ENCODE data around the gene UBTD2.
"Not testable (repeated sequence)": the region's sequence is repeated elsewhere in the genome, so short reads cannot be mapped to it uniquely, and the experiment has no call there.

UBTD2 gene

GRCh38 chr5:172207511-172207910, 76.1 kb downstream of the UBTD2 start:
- Histone ChIP-seq H3K27ac (ENCODE audit: low read length) (no peak overlapping the region), H3K9me3 (ENCODE audit: control insufficient read depth, low read depth, low read length) (no peaks in the 10 kb centered on the region), H3K4me1 (ENCODE audit: control insufficient read depth, low read depth, low read length) (no peaks in the 10 kb centered on the region), H3K36me3 (ENCODE audit: control insufficient read depth, low read depth, low read length) (peaks cover 29% of the 10 kb centered on the region), H3K9ac (ENCODE audit: low read length) (no peak overlapping the region), H3K27me3 (ENCODE audit: control insufficient read depth, insufficient read depth, low read length) (no peaks in the 10 kb centered on the region), H3K4me3 (ENCODE audit: low read length) (no peak overlapping the region)

- not testable (repeated sequence) for H3K9ac ChIP-seq (ENCODE audit: low read length); H3K27me3 ChIP-seq (ENCODE audit: control insufficient read depth, insufficient read depth, low read length); H3K27ac ChIP-seq (ENCODE audit: low read length); H3K9me3 ChIP-seq (ENCODE audit: control insufficient read depth, low read depth, low read length); H3K4me1 ChIP-seq (ENCODE audit: control insufficient read depth, low read depth, low read length); H3K4me3 ChIP-seq (ENCODE audit: low read length)
- peaks cover 18% of the 10 kb centered on the region for H3K36me3 ChIP-seq (ENCODE audit: control insufficient read depth, low read depth, low read length)
Measured at GRCh38 chr5:172205984-172206383, 77.6 kb downstream of the UBTD2 start.

- no peaks in the 10 kb centered on the region for H3K4me1 ChIP-seq (ENCODE audit: control insufficient read depth, low read depth, low read length)
- H3K27ac ChIP-seq (ENCODE audit: low read length) = no peak overlapping the region
- H3K4me3 ChIP-seq (ENCODE audit: low read length) = no peak overlapping the region
- no peak overlapping the region for H3K9ac ChIP-seq (ENCODE audit: low read length)
- no peaks in the 10 kb centered on the region for H3K36me3 ChIP-seq (ENCODE audit: control insufficient read depth, low read depth, low read length)
- no peaks in the 10 kb centered on the region for H3K27me3 ChIP-seq (ENCODE audit: control insufficient read depth, insufficient read depth, low read length)
- H3K9me3 ChIP-seq (ENCODE audit: control insufficient read depth, low read depth, low read length) = no peaks in the 10 kb centered on the region
Measured at GRCh38 chr5:172200476-172200875, 83.1 kb downstream of the UBTD2 start.

GRCh38 chr5:172199446-172199845, 84.1 kb downstream of the UBTD2 start:
- Histone ChIP-seq H3K9me3 (ENCODE audit: control insufficient read depth, low read depth, low read length) (no peaks in the 10 kb centered on the region), H3K27me3 (ENCODE audit: control insufficient read depth, insufficient read depth, low read length) (no peaks in the 10 kb centered on the region), H3K9ac (ENCODE audit: low read length) (no peak overlapping the region), H3K27ac (ENCODE audit: low read length) (no peak overlapping the region), H3K36me3 (ENCODE audit: control insufficient read depth, low read depth, low read length) (no peaks in the 10 kb centered on the region), H3K4me3 (ENCODE audit: low read length) (no peak overlapping the region), H3K4me1 (ENCODE audit: control insufficient read depth, low read depth, low read length) (no peaks in the 10 kb centered on the region)

- H3K9me3 ChIP-seq (ENCODE audit: control insufficient read depth, low read depth, low read length); H3K9ac ChIP-seq (ENCODE audit: low read length); H3K4me3 ChIP-seq (ENCODE audit: low read length); H3K27ac ChIP-seq (ENCODE audit: low read length); H3K36me3 ChIP-seq (ENCODE audit: control insufficient read depth, low read depth, low read length); H3K4me1 ChIP-seq (ENCODE audit: control insufficient read depth, low read depth, low read length); H3K27me3 ChIP-seq (ENCODE audit: control insufficient read depth, insufficient read depth, low read length): not testable (repeated sequence)
Measured at GRCh38 chr5:172197775-172198174, 85.8 kb downstream of the UBTD2 start.

- H3K4me3 ChIP-seq (ENCODE audit: low read length) = no peak overlapping the region
- no peak overlapping the region for H3K27ac ChIP-seq (ENCODE audit: low read length)
- H3K27me3 ChIP-seq (ENCODE audit: control insufficient read depth, insufficient read depth, low read length) = no peaks in the 10 kb centered on the region
- no peaks in the 10 kb centered on the region for H3K36me3 ChIP-seq (ENCODE audit: control insufficient read depth, low read depth, low read length)
- no peak overlapping the region for H3K9ac ChIP-seq (ENCODE audit: low read length)
- no peaks in the 10 kb centered on the region for H3K9me3 ChIP-seq (ENCODE audit: control insufficient read depth, low read depth, low read length)
- H3K4me1 ChIP-seq (ENCODE audit: control insufficient read depth, low read depth, low read length) = no peaks in the 10 kb centered on the region
Measured at GRCh38 chr5:172194985-172195774, 88.4 kb downstream of the UBTD2 start.

- peaks cover 3% of the 10 kb centered on the region for H3K4me1 ChIP-seq (ENCODE audit: control insufficient read depth, low read depth, low read length)
- no peak within 1 kb of the TSS for H3K9ac ChIP-seq (ENCODE audit: low read length)
- no peaks in the 10 kb centered on the region for H3K9me3 ChIP-seq (ENCODE audit: control insufficient read depth, low read depth, low read length)
- no peaks in the 10 kb centered on the region for H3K27me3 ChIP-seq (ENCODE audit: control insufficient read depth, insufficient read depth, low read length)
- H3K36me3 ChIP-seq (ENCODE audit: control insufficient read depth, low read depth, low read length) = no peaks in the 10 kb centered on the region
- no peak within 1 kb of the TSS for H3K27ac ChIP-seq (ENCODE audit: low read length)
- no peak within 1 kb of the TSS for H3K4me3 ChIP-seq (ENCODE audit: low read length)
Measured at GRCh38 chr5:172193872-172194271, 89.7 kb downstream of the UBTD2 start, which contains the start of gene EFCAB9. TSS of gene EFCAB9 (plus strand) at chr5:172194172. CDS start at chr5:172194173, 1 bp downstream.

GRCh38 chr5:172189693-172190296, 93.8 kb downstream of the UBTD2 start:
- Histone ChIP-seq H3K4me1 (ENCODE audit: control insufficient read depth, low read depth, low read length) (peaks cover 3% of the 10 kb centered on the region), H3K9me3 (ENCODE audit: control insufficient read depth, low read depth, low read length) (no peaks in the 10 kb centered on the region), H3K9ac (ENCODE audit: low read length) (no peak overlapping the region), H3K27me3 (ENCODE audit: control insufficient read depth, insufficient read depth, low read length) (peaks cover 7% of the 10 kb centered on the region), H3K27ac (ENCODE audit: low read length) (no peak overlapping the region), H3K4me3 (ENCODE audit: low read length) (peak overlapping the region; percentile 80), H3K36me3 (ENCODE audit: control insufficient read depth, low read depth, low read length) (no peaks in the 10 kb centered on the region)

GRCh38 chr5:172188893-172189692, 94.5 kb downstream of the UBTD2 start:
- peak overlapping the region; percentile 38 for H3K9ac ChIP-seq (ENCODE audit: low read length)
- peaks cover 3% of the 10 kb centered on the region for H3K4me1 ChIP-seq (ENCODE audit: control insufficient read depth, low read depth, low read length)
- no peak overlapping the region for H3K27ac ChIP-seq (ENCODE audit: low read length)
- H3K36me3 ChIP-seq (ENCODE audit: control insufficient read depth, low read depth, low read length) = no peaks in the 10 kb centered on the region
- H3K27me3 ChIP-seq (ENCODE audit: control insufficient read depth, insufficient read depth, low read length) = peaks cover 7% of the 10 kb centered on the region
- peak overlapping the region; percentile 80 for H3K4me3 ChIP-seq (ENCODE audit: low read length)
- no peaks in the 10 kb centered on the region for H3K9me3 ChIP-seq (ENCODE audit: control insufficient read depth, low read depth, low read length)

- no peak within 1 kb of the TSS for H3K27ac ChIP-seq (ENCODE audit: low read length)
- no peaks in the 10 kb centered on the region for H3K36me3 ChIP-seq (ENCODE audit: control insufficient read depth, low read depth, low read length)
- H3K4me3 ChIP-seq (ENCODE audit: low read length) = peak within 1 kb of the TSS; percentile 80
- H3K9me3 ChIP-seq (ENCODE audit: control insufficient read depth, low read depth, low read length) = no peaks in the 10 kb centered on the region
- H3K9ac ChIP-seq (ENCODE audit: low read length) = peak within 1 kb of the TSS; percentile 46
- peaks cover 7% of the 10 kb centered on the region for H3K27me3 ChIP-seq (ENCODE audit: control insufficient read depth, insufficient read depth, low read length)
- peaks cover 3% of the 10 kb centered on the region for H3K4me1 ChIP-seq (ENCODE audit: control insufficient read depth, low read depth, low read length)
Measured at GRCh38 chr5:172188033-172188892, 95.3 kb downstream of the UBTD2 start, which contains the start of gene STK10. TSS of gene STK10 (minus strand) at chr5:172188224. CDS start at chr5:172188042, 182 bp downstream.
